Spleen (tissue), 11 donors: ENCODE data around the gene KIAA0825. TPM values are rescaled to one million over a fixed set of nuclear protein-coding genes. Genes with fewer than 3 reads are reported as not detected.
"Not testable (repeated sequence)": the region's sequence is repeated elsewhere in the genome, so short reads cannot be mapped to it uniquely, and the experiment has no call there.

ENCODE experiments used
- DNase-seq: peaks from one replicate; pipeline ENCODE4 v3.0.0-alpha.2; 2020
- H3K27ac ChIP-seq, 8 donors: fragments of 200-600 bp; sonication (generic) in 7 of 8; 1 replicate in 4 of 8; 2 replicates in 4 of 8; pipeline versions ENCODE4 v1.5.0 to v1.8.0; 2016 to 2021; ENCODE audit warnings: inconsistent platforms in 4 of 8, mild to moderate bottlenecking in 4 of 8, moderate library complexity in 1 of 8
- H3K27me3 ChIP-seq, 7 donors: fragments of 200-600 bp; sonication (generic) in 6 of 7; replicated peaks in 1 of 7; 1 replicate in 4 of 7; 2 replicates in 3 of 7; pipeline versions ENCODE4 v1.5.0 to v1.8.0; 2016 to 2021; ENCODE audit warnings: inconsistent platforms in 3 of 7, mild to moderate bottlenecking in 1 of 7
- H3K36me3 ChIP-seq, 6 donors: fragments of 200-600 bp; sonication (generic) in 5 of 6; 1 replicate in 4 of 6; 2 replicates in 2 of 6; pipeline versions ENCODE4 v1.5.0 to v1.8.0; 2016 to 2021; ENCODE audit warnings: inconsistent platforms in 2 of 6
- H3K4me1 ChIP-seq, 6 donors: fragments of 200-600 bp; sonication (generic) in 5 of 6; 1 replicate in 3 of 6; 2 replicates in 3 of 6; pipeline versions ENCODE4 v1.5.0 to v1.8.0; 2016 to 2021; ENCODE audit warnings: inconsistent platforms in 3 of 6
- H3K4me3 ChIP-seq, 8 donors: fragments of 200-600 bp; sonication (generic) in 7 of 8; 1 replicate in 4 of 8; 2 replicates in 4 of 8; pipeline versions ENCODE4 v1.5.0 to v1.8.0; 2016 to 2021; ENCODE audit warnings: inconsistent platforms in 4 of 8, mild to moderate bottlenecking in 4 of 8, moderate library complexity in 2 of 8
- H3K9me3 ChIP-seq, 8 donors: fragments of 200-600 bp; sonication (generic) in 7 of 8; 1 replicate in 4 of 8; 2 replicates in 4 of 8; pipeline versions ENCODE4 v1.5.0 to v1.8.0; 2016 to 2021; ENCODE audit warnings: inconsistent platforms in 4 of 8
- CTCF ChIP-seq, 11 experiments: fragments of 200-600 bp in 7 of 11; fragments of 450-650 bp in 4 of 11; sonication (generic) in 4 of 11; IDR thresholded peaks in 8 of 11; conservative IDR thresholded peaks in 3 of 11; 1 replicate in 7 of 11; 2 replicates in 4 of 11; pipeline versions ENCODE4 v1.4.0 to v1.8.0; 2016 to 2021; ENCODE audit warnings: antibody characterized with exemption in 11 of 11, inconsistent platforms in 4 of 11, mild to moderate bottlenecking in 1 of 11
- POLR2A ChIP-seq, 3 donors: fragments of 450-650 bp; IDR thresholded peaks; one replicate each; pipeline ENCODE4 v1.5.1; 2017; ENCODE audit warnings: antibody characterized with exemption in 3 of 3, mild to moderate bottlenecking in 1 of 3
- POLR2AphosphoS5 ChIP-seq, 3 donors: sonication (generic); formaldehyde crosslinking; IDR thresholded peaks; one replicate each; pipeline ENCODE4 v1.5.1; 2017; ENCODE audit warnings: antibody characterized with exemption in 3 of 3
- WGBS, 5 donors: extraction: QIAGEN DNeasy Blood & Tissue Kit in 3 of 5; methylation state at CpG; one replicate each; pipeline versions ENCODE4 v1.1.5 to v1.1.7; 2013 to 2018; 5-methylcytosine and 5-hydroxymethylcytosine counted together
- intact Hi-C: fragments of 100-400 bp; cut with DNase I; formaldehyde crosslinking; loops from one replicate; pipeline ENCODE4 v1.15.0; 2023; ENCODE audit warnings: low total_unique reads
- polyA plus RNA-seq, 3 donors: library from polyadenylated mRNA; stranded (reverse); fragments of 200-250 nt; gene quantifications; one replicate each; pipeline ENCODE4 v1.2.1, GENCODE V29; 2013
- total RNA-seq, 7 donors: library from RNA; depleted of rRNA in 3 of 7; stranded (reverse); fragments of >200 nt in 3 of 7; fragmentation: NEBNext Ultra II Directional in 4 of 7; extraction: Animal tissue kit (Norgen Biotek cat#: 25700) in 4 of 7; gene quantifications; one replicate each; pipeline versions ENCODE4 v1.1.0 to v1.2.1, GENCODE V29; 2016 to 2021
- donor health status: healthy with polysubstance abuse.
- donor health status: DM: no; HTN: no; CAD: no; lungs with moderate emphysema.
- donor health status: DM: no; HTN: no; CAD: no.
- donor health status: Bipolar disorder and iron deficiency.
- donor health status: healthy.
- donor health status: DM: no; HTN: no; CAD: no.
- donor health status: DM: yes; HTN: yes; CAD: no.

Gene KIAA0825
- total and polyA plus RNA-seq, 10 donors = 0.20 to 13.5 (median 6.0) TPM

DNA sequence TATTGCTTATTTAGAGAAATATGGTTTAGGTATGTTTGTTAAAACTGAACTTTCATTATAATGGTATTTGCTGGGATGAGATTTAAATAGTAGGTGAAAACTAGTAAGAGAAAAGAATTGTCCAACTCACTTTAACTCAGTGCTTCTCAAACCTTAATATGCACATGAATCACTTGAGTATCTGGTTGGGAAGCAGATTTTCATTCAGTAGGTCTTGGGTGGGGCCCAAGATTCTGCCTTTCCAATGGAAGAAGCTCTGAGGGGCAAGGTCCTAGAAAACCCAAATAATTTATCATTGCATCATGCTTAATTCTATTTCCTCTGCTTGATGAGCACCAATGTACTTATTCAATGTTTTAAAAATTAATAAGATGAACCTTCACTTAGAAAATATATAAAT is 262.6 kb downstream of the KIAA0825 start:
- Histone ChIP-seq H3K4me3 (no peak overlapping the region), H3K4me1 (no peaks in the 10 kb centered on the region), H3K36me3 (no peaks in the 10 kb centered on the region), H3K9me3 (peaks cover 0 to 7% (median 0%) of the 10 kb centered on the region in 8 donors), H3K27ac (no peak overlapping the region), H3K27me3 (no peaks in the 10 kb centered on the region)
- TF ChIP-seq CTCF (IDR thresholded peaks at IDR 0.05 in 8 of 11, conservative IDR thresholded peaks at IDR 0.05 in 3 of 11) (no peak), POLR2A (IDR thresholded peaks at IDR 0.05) (no peak), POLR2AphosphoS5 (IDR thresholded peaks at IDR 0.05) (no peak)
- intact Hi-C loops = no loop called here
- DNase-seq = no peak

GRCh38 chr5:94354837-94355485 is 263.4 kb downstream of the KIAA0825 start:
- H3K9me3 ChIP-seq, H3K36me3 ChIP-seq, H3K4me1 ChIP-seq, H3K27ac ChIP-seq, intact Hi-C loops, DNase-seq, H3K27me3 ChIP-seq, H3K4me3 ChIP-seq: not testable (repeated sequence)
- 74 to 80% (median 76%) methylated on average over 5 of the region's 5 CpGs for whole genome bisulfite sequencing, 5 donors

- no peak for DNase-seq
- Histone ChIP-seq H3K27me3 (no peaks in the 10 kb centered on the region), H3K4me1 (no peaks in the 10 kb centered on the region), H3K9me3 (peaks cover 0 to 15% (median 4%) of the 10 kb centered on the region in 8 donors), H3K27ac (no peak overlapping the region), H3K36me3 (no peaks in the 10 kb centered on the region), H3K4me3 (no peak overlapping the region)
- intact Hi-C loops = no loop called here
- WGBS, 5 donors = 84 to 95% (median 93%) methylated on average over 4 of the region's 4 CpGs
- TF ChIP-seq POLR2A (IDR thresholded peaks at IDR 0.05) (no peak), CTCF (IDR thresholded peaks at IDR 0.05 in 8 of 11, conservative IDR thresholded peaks at IDR 0.05 in 3 of 11) (no peak), POLR2AphosphoS5 (IDR thresholded peaks at IDR 0.05) (no peak)
Measured at GRCh38 chr5:94353605-94354004, 264.8 kb downstream of the KIAA0825 start.

DNA sequence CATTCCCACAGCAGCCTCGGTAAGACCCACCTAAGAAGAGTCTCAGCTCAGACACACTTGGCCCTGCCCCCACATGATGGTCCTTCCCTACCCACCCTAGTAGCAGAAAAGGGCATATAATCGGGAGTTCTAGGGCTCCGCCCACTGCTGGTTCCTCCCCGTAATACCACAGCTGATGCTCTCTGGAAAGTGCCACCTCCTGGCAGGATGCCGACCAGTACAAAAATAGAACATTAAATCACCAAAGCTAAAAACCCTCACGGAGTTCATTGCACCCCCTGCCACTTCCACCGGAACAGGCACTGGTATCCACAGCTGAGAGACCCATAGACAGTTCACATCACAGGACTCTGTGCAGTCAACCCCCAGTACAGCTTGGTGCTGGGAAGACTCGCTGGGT is 271.3 kb downstream of the KIAA0825 start:
- no peak for TF ChIP-seq CTCF (IDR thresholded peaks at IDR 0.05 in 8 of 11, conservative IDR thresholded peaks at IDR 0.05 in 3 of 11)
- no peak for TF ChIP-seq POLR2AphosphoS5 (IDR thresholded peaks at IDR 0.05)
- no peak for TF ChIP-seq POLR2A (IDR thresholded peaks at IDR 0.05)
- Histone ChIP-seq H3K4me3 (no peak overlapping the region), H3K27me3 (no peaks in the 10 kb centered on the region), H3K27ac (no peak overlapping the region), H3K4me1 (no peaks in the 10 kb centered on the region), H3K36me3 (no peaks in the 10 kb centered on the region), H3K9me3 (peaks cover 0 to 31% (median 16%) of the 10 kb centered on the region in 8 donors)
- intact Hi-C loops = no loop called here
- no peak for DNase-seq
- 89 to 95% (median 92%) methylated on average over 8 of the region's 8 CpGs for WGBS, 5 donors

DNA sequence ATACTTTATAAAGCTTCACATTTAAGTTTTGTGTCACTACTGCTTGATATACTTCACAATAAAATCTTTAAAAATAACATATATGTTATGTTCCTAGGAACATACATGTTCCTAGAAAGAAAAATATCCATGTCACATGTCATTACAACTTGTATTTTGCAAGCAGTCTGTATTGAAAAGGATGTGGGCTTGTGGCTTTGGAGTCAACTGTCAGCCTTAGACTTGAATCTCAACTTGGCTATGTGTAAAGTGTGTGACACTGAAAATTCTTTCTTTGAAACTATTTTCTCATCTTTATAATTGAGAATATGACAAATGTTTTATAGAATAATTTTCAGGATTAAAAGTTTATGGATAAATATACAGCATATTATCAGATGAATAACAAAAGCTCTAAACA is 273.1 kb downstream of the KIAA0825 start:
- intact Hi-C loops = no loop called here
- Histone ChIP-seq H3K27ac (no peak overlapping the region), H3K27me3 (no peaks in the 10 kb centered on the region), H3K36me3 (no peaks in the 10 kb centered on the region), H3K9me3 (peaks cover 0 to 25% (median 14%) of the 10 kb centered on the region in 8 donors), H3K4me3 (no peak overlapping the region), H3K4me1 (no peaks in the 10 kb centered on the region)
- TF ChIP-seq CTCF (IDR thresholded peaks at IDR 0.05 in 8 of 11, conservative IDR thresholded peaks at IDR 0.05 in 3 of 11) (no peak), POLR2AphosphoS5 (IDR thresholded peaks at IDR 0.05) (no peak), POLR2A (IDR thresholded peaks at IDR 0.05) (no peak)
- DNase-seq = no peak
